Trophoblast cell (in vitro differentiated cells and primary cell): ENCODE data around the gene GSAP.

ENCODE experiments used
- DNase-seq, 2 donors: peaks; one replicate each; pipeline ENCODE4 v3.0.0-alpha.2; 2016
- H2AFZ ChIP-seq: 2 replicates; pipeline ENCODE4 v1.6.1; 2013; ENCODE audit warnings: low read length, moderate library complexity, mild to moderate bottlenecking; ENCODE audit not compliant: insufficient read depth, poor library complexity
- H2AK5ac ChIP-seq: 2 replicates; pipeline ENCODE4 v1.6.1; 2013; ENCODE audit warnings: mild to moderate bottlenecking, low read length
- H2BK120ac ChIP-seq: 2 replicates; pipeline ENCODE4 v1.6.1; 2013; ENCODE audit warnings: low read length, mild to moderate bottlenecking, moderate library complexity; ENCODE audit not compliant: insufficient read depth, poor library complexity
- H2BK12ac ChIP-seq: 2 replicates; pipeline ENCODE4 v1.6.1; 2013; ENCODE audit warnings: mild to moderate bottlenecking, low read length, moderate library complexity
- H2BK5ac ChIP-seq: 2 replicates; pipeline ENCODE4 v1.6.1; 2013; ENCODE audit warnings: low read length, low read depth, moderate library complexity, mild to moderate bottlenecking; ENCODE audit not compliant: poor library complexity
- H3K14ac ChIP-seq: 2 replicates; pipeline ENCODE4 v1.6.1; 2013; ENCODE audit warnings: mild to moderate bottlenecking, low read length
- H3K18ac ChIP-seq: 2 replicates; pipeline ENCODE4 v1.6.1; 2013; ENCODE audit warnings: mild to moderate bottlenecking, low read length
- H3K23ac ChIP-seq: 2 replicates; pipeline ENCODE4 v1.6.1; 2013; ENCODE audit warnings: low read length
- H3K27ac ChIP-seq: 2 replicates; pipeline ENCODE4 v1.5.1; 2013; ENCODE audit warnings: low read depth, mild to moderate bottlenecking, inconsistent platforms, low read length, moderate library complexity
- H3K27me3 ChIP-seq: 2 replicates; pipeline ENCODE4 v1.6.1; 2013; ENCODE audit warnings: inconsistent platforms, mild to moderate bottlenecking, low read length, moderate library complexity; ENCODE audit not compliant: insufficient read depth
- H3K36me3 ChIP-seq, 2 experiments: 1 replicate in 1 of 2; 2 replicates in 1 of 2; pipeline ENCODE4 v1.6.1; 2013; ENCODE audit warnings: low read length in 2 of 2, mild to moderate bottlenecking in 2 of 2, moderate library complexity in 1 of 2; ENCODE audit not compliant: insufficient read depth in 2 of 2, control insufficient read depth in 1 of 2
- H3K4ac ChIP-seq: 2 replicates; pipeline ENCODE4 v1.6.1; 2013; ENCODE audit warnings: low read depth, mild to moderate bottlenecking, low read length, moderate library complexity
- H3K4me1 ChIP-seq, 2 experiments: 1 replicate in 1 of 2; 2 replicates in 1 of 2; pipeline ENCODE4 v1.6.1; 2013; ENCODE audit warnings: low read length in 2 of 2, mild to moderate bottlenecking in 2 of 2, moderate library complexity in 1 of 2; ENCODE audit not compliant: insufficient read depth in 2 of 2, control insufficient read depth in 1 of 2
- H3K4me2 ChIP-seq: 2 replicates; pipeline ENCODE4 v1.6.1; 2013; ENCODE audit warnings: inconsistent platforms, mild to moderate bottlenecking, low read length, moderate library complexity
- H3K4me3 ChIP-seq: 2 replicates; pipeline ENCODE4 v1.5.1; 2013; ENCODE audit warnings: mild to moderate bottlenecking, low read depth, low read length, inconsistent platforms
- H3K79me1 ChIP-seq: one replicate; pipeline ENCODE4 v1.6.1; 2013; ENCODE audit warnings: low read length
- H3K79me2 ChIP-seq: 2 replicates; pipeline ENCODE4 v1.6.1; 2013; ENCODE audit warnings: low read length, mild to moderate bottlenecking; ENCODE audit not compliant: control insufficient read depth, insufficient read depth, poor library complexity
- H3K9ac ChIP-seq: 2 replicates; pipeline ENCODE4 v1.6.1; 2013; ENCODE audit warnings: mild to moderate bottlenecking, low read length
- H3K9me3 ChIP-seq: 2 replicates; pipeline ENCODE4 v1.6.1; 2013; ENCODE audit warnings: low read depth, mild to moderate bottlenecking, control low read depth, inconsistent platforms, low read length; ENCODE audit not compliant: insufficient read depth
- H4K12ac ChIP-seq: 2 replicates; pipeline ENCODE4 v1.6.1; 2013; ENCODE audit warnings: low read depth, mild to moderate bottlenecking, low read length, moderate library complexity
- H4K8ac ChIP-seq: 2 replicates; pipeline ENCODE4 v1.6.1; 2013; ENCODE audit warnings: low read depth, mild to moderate bottlenecking, low read length, moderate library complexity
- H4K91ac ChIP-seq: one replicate; pipeline ENCODE4 v1.6.1; 2013; ENCODE audit warnings: low read depth, mild to moderate bottlenecking, low read length, moderate library complexity
- WGBS: extraction: QIAGEN DNeasy Blood & Tissue Kit; methylation state at CpG from one replicate; pipeline ENCODE4 v1.1.7; 2013; ENCODE audit warnings: missing lambda C conversion rate; ENCODE audit not compliant: insufficient read length, insufficient coverage; ENCODE audit errors: extremely low coverage; 5-methylcytosine and 5-hydroxymethylcytosine counted together

GSAP gene

DNA sequence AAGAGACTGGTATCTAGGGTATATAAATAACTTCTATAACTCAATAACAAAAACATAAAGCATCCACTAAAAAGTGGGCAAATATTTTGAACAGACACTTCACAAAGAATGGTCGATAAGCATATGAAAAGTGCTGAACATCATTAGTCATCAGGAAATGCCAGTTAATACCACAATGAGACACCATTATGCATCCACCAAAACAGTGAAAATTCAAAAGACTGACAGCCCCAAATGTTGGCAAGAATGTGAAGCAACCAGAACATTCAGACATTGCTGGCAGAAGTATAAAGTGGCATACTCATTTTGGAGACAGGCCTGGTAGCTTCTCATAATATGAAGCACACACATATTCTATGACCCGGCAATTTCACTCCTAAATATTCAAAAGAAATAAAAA, 26.5 kb upstream of the GSAP start:
- DNase-seq, result no peak
- no CpG with 5 or more reads among the region's 2 CpGs for WGBS

DNA sequence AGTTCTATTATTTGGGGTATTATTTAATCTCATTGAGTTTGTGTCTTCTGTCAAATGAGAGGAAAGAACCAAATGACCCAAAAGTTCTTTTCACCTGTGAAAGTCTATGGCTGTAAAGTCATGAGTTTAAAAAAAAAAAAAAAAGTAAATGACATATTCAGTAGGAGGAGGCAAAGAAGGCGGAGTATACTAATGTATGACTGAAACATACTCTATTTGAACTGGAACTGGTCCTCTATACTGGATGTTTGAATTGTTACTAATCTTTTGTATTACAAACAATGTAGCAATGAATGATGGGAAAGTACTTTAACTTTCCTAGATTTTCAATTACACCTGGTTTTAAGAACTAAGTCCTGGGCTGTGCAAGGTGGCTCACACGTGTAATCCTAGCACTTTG, 24.9 kb upstream of the GSAP start:
- no peak overlapping the region for H2BK120ac ChIP-seq
- H3K36me3 ChIP-seq, result no peaks in the 10 kb centered on the region
- no peak overlapping the region for H2AFZ ChIP-seq
- H3K23ac ChIP-seq, result no peak overlapping the region
- no peak overlapping the region for H2AK5ac ChIP-seq
- no peak overlapping the region for H2BK12ac ChIP-seq
- H4K91ac ChIP-seq, result no peak overlapping the region
- H3K18ac ChIP-seq, result no peak overlapping the region
- H3K79me2 ChIP-seq, result no peaks in the 10 kb centered on the region
- no peak overlapping the region for H4K8ac ChIP-seq
- no peak overlapping the region for H3K4me3 ChIP-seq
- H3K14ac ChIP-seq, result no peak overlapping the region
- no peak overlapping the region for H3K9ac ChIP-seq
- H2BK5ac ChIP-seq, result no peak overlapping the region
- H3K79me1 ChIP-seq, result no peaks in the 10 kb centered on the region
- no peaks in the 10 kb centered on the region for H3K27me3 ChIP-seq
- H3K9me3 ChIP-seq, result no peaks in the 10 kb centered on the region
- no peak overlapping the region for H4K12ac ChIP-seq
- H3K27ac ChIP-seq, result no peak overlapping the region
- H3K4ac ChIP-seq, result no peak overlapping the region
- no CpG with 5 or more reads among the region's 2 CpGs for WGBS
- no peak overlapping the region for H3K4me2 ChIP-seq
- DNase-seq, result no peak
- H3K4me1 ChIP-seq, result no peaks in the 10 kb centered on the region

More for the DNA sequence above, 26.5 kb upstream of the GSAP start:
- H3K14ac ChIP-seq, result no peak overlapping the region
- no peak overlapping the region for H3K23ac ChIP-seq
- H4K8ac ChIP-seq, result no peak overlapping the region
- H3K36me3 ChIP-seq, result no peaks in the 10 kb centered on the region
- H3K4me2 ChIP-seq, result no peak overlapping the region
- no peaks in the 10 kb centered on the region for H3K9me3 ChIP-seq
- H3K4ac ChIP-seq, result no peak overlapping the region
- H2BK120ac ChIP-seq, result no peak overlapping the region
- H2BK12ac ChIP-seq, result no peak overlapping the region
- no peak overlapping the region for H3K9ac ChIP-seq
- H3K27ac ChIP-seq, result no peak overlapping the region
- no peaks in the 10 kb centered on the region for H3K4me1 ChIP-seq
- no peaks in the 10 kb centered on the region for H3K79me2 ChIP-seq
- no peaks in the 10 kb centered on the region for H3K27me3 ChIP-seq
- H3K79me1 ChIP-seq, result no peaks in the 10 kb centered on the region
- H3K4me3 ChIP-seq, result no peak overlapping the region
- no peak overlapping the region for H4K91ac ChIP-seq
- no peak overlapping the region for H3K18ac ChIP-seq
- H4K12ac ChIP-seq, result no peak overlapping the region
- no peak overlapping the region for H2BK5ac ChIP-seq
- H2AFZ ChIP-seq, result no peak overlapping the region
- no peak overlapping the region for H2AK5ac ChIP-seq

DNA sequence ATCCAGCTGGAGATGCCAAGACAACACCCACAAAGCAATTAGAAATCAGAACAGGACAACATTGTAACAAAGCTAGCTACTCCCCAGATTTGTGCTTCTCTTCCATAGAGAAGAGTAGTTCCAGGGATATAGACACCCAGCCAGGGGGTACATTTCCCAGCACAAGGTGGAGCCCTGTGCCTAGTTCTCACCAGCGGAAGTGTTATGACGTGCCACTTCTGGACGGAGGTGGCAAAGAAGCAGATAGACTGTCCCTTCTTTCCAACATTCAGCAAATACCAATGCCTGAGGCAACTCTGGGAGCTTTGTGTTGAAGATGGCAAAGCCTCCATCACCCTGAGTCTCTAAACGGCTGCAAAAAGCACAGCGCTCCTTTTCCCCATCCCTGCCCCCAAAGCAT, 23.4 kb upstream of the GSAP start:
- no peak overlapping the region for H4K8ac ChIP-seq
- H2BK5ac ChIP-seq, result no peak overlapping the region
- H2BK12ac ChIP-seq, result no peak overlapping the region
- no peak overlapping the region for H4K91ac ChIP-seq
- no peaks in the 10 kb centered on the region for H3K9me3 ChIP-seq
- no peak overlapping the region for H3K9ac ChIP-seq
- H3K23ac ChIP-seq, result no peak overlapping the region
- no peaks in the 10 kb centered on the region for H3K4me1 ChIP-seq
- H3K4me2 ChIP-seq, result no peak overlapping the region
- no peak overlapping the region for H3K14ac ChIP-seq
- WGBS, result no CpG with 5 or more reads among the region's 5 CpGs
- no peaks in the 10 kb centered on the region for H3K79me1 ChIP-seq
- no peaks in the 10 kb centered on the region for H3K27me3 ChIP-seq
- no peaks in the 10 kb centered on the region for H3K79me2 ChIP-seq
- no peak overlapping the region for H3K27ac ChIP-seq
- DNase-seq, result peak; percentile 42 to 76
- no peak overlapping the region for H4K12ac ChIP-seq
- no peaks in the 10 kb centered on the region for H3K36me3 ChIP-seq
- H2AK5ac ChIP-seq, result no peak overlapping the region
- no peak overlapping the region for H3K4ac ChIP-seq
- H2AFZ ChIP-seq, result no peak overlapping the region
- no peak overlapping the region for H2BK120ac ChIP-seq
- H3K18ac ChIP-seq, result no peak overlapping the region
- no peak overlapping the region for H3K4me3 ChIP-seq

DNA sequence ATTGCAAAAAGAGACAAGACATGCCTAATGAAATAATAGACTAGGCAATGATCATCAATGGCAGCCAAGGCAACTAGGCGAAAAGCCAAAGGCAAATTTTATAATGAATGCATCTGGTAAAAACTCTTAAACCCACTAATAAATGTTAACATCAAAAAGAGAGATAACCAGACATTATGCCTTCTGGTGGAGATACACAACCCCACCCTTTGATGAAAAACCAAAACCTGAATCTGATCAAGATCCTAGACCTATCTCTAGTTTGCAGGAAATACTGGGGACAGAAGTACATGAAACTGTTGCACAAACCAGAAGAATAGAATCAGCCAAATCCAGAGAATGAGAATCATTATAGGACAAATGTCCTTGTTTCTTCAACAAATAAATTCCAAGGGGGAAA, 22.0 kb upstream of the GSAP start:
- Histone ChIP-seq H3K9ac (no peak overlapping the region), H3K4me2 (no peak overlapping the region), H4K12ac (no peak overlapping the region), H3K79me2 (no peaks in the 10 kb centered on the region), H3K4me3 (no peak overlapping the region), H4K91ac (no peak overlapping the region), H2BK5ac (no peak overlapping the region), H3K9me3 (no peaks in the 10 kb centered on the region), H3K27ac (no peak overlapping the region), H3K23ac (no peak overlapping the region), H2AK5ac (no peak overlapping the region), H4K8ac (no peak overlapping the region), H2BK12ac (no peak overlapping the region), H3K27me3 (no peaks in the 10 kb centered on the region), H3K4me1 (no peaks in the 10 kb centered on the region), H3K36me3 (no peaks in the 10 kb centered on the region), H3K14ac (no peak overlapping the region), H3K18ac (no peak overlapping the region), H3K79me1 (no peaks in the 10 kb centered on the region), H3K4ac (no peak overlapping the region), H2AFZ (no peak overlapping the region), H2BK120ac (no peak overlapping the region)
- no peak for DNase-seq
- no CpG with 5 or more reads among the region's 1 CpG for WGBS
